ENCODE measurements around the gene NEURL1.

GRCh38 chr10:103559776-103560175 lies 66.3 kb downstream of the NEURL1 start:
- no peak for TF ChIP-seq CTCF (conservative IDR thresholded peaks at IDR 0.05)
- TF ChIP-seq EZH2 (IDR thresholded peaks at IDR 0.05; ENCODE audit: low read depth): no peak
